ENCODE results near the gene MALRD1. TPM values are rescaled to one million over a fixed set of nuclear protein-coding genes. Genes with fewer than 3 reads are reported as not detected.
A peak's percentile ranks its signal among the peaks of the same experiment; 100 is the strongest.

The MALRD1 gene
- total and polyA plus RNA-seq, 2 donors (not counting 1 experiment from before 2014, with no cell fraction given): 0.62 to 1.7 TPM

- Histone ChIP-seq H3K36me3 (ENCODE audit: control insufficient read depth, insufficient read depth, low read length) (no peaks in the 10 kb centered on the region), H3K9me3 (ENCODE audit: control insufficient read depth, insufficient read depth, low read depth, low read length) (no peaks in the 10 kb centered on the region), H3K79me2 (ENCODE audit: control insufficient read depth, insufficient read depth, low read length) (no peaks in the 10 kb centered on the region), H3K4me3 (replicated peaks in 1 of 4; ENCODE audit: control extremely low read depth in 1 of 4, insufficient read depth in 1 of 4, low read depth in 3 of 4, low read length in 4 of 4) (no peak overlapping the region), H2AFZ (ENCODE audit: low read length) (no peak overlapping the region), H3K4me2 (ENCODE audit: extremely low read depth, insufficient read depth, low read length) (no peak overlapping the region), H3K27ac (ENCODE audit: insufficient read depth, low read length) (no peak overlapping the region), H3K27me3 (ENCODE audit: control insufficient read depth, insufficient read depth, low read length) (no peaks in the 10 kb centered on the region), H3K4me1 (ENCODE audit: control insufficient read depth, extremely low read depth, insufficient read depth, low read length) (no peaks in the 10 kb centered on the region), H4K20me1 (ENCODE audit: control insufficient read depth, extremely low read depth, insufficient read depth, low read length) (no peaks in the 10 kb centered on the region), H3K9ac (ENCODE audit: insufficient read depth, low read length) (no peak overlapping the region)
- TF ChIP-seq CTCF (conservative IDR thresholded peaks at IDR 0.05 in 1 of 2, IDR thresholded peaks at IDR 0.05 in 1 of 2; ENCODE audit: low read depth in 1 of 2, low read length in 2 of 2) (peak in 1 of 2 donors; percentile 41), EZH2 (IDR thresholded peaks at IDR 0.05; ENCODE audit: low read length, missing control alignments) (no peak)
- peak in 1 of 2 donors; percentile 4 for DNase-seq (ENCODE audit: low read depth in 2 of 2)
These were observed 299.0 kb downstream of the MALRD1 start for GRCh38 chr10:19347621-19348020.

- Histone ChIP-seq H4K20me1 (ENCODE audit: control insufficient read depth, extremely low read depth, insufficient read depth, low read length) (no peaks in the 10 kb centered on the region), H3K36me3 (ENCODE audit: control insufficient read depth, insufficient read depth, low read length) (no peaks in the 10 kb centered on the region), H3K4me2 (ENCODE audit: extremely low read depth, insufficient read depth, low read length) (no peak overlapping the region), H3K4me1 (ENCODE audit: control insufficient read depth, extremely low read depth, insufficient read depth, low read length) (no peaks in the 10 kb centered on the region), H3K9me3 (ENCODE audit: control insufficient read depth, insufficient read depth, low read depth, low read length) (no peaks in the 10 kb centered on the region), H3K79me2 (ENCODE audit: control insufficient read depth, insufficient read depth, low read length) (no peaks in the 10 kb centered on the region), H3K27ac (ENCODE audit: insufficient read depth, low read length) (no peak overlapping the region), H2AFZ (ENCODE audit: low read length) (no peak overlapping the region), H3K27me3 (ENCODE audit: control insufficient read depth, insufficient read depth, low read length) (no peaks in the 10 kb centered on the region), H3K9ac (ENCODE audit: insufficient read depth, low read length) (no peak overlapping the region), H3K4me3 (replicated peaks in 1 of 4; ENCODE audit: control extremely low read depth in 1 of 4, insufficient read depth in 1 of 4, low read depth in 3 of 4, low read length in 4 of 4) (no peak overlapping the region)
- TF ChIP-seq CTCF (conservative IDR thresholded peaks at IDR 0.05 in 1 of 2, IDR thresholded peaks at IDR 0.05 in 1 of 2; ENCODE audit: low read depth in 1 of 2, low read length in 2 of 2) (no peak), EZH2 (IDR thresholded peaks at IDR 0.05; ENCODE audit: low read length, missing control alignments) (no peak)
- no peak for DNase-seq (ENCODE audit: low read depth in 2 of 2)
These were observed 318.6 kb downstream of the MALRD1 start for GRCh38 chr10:19367176-19367575.

- H3K4me2 ChIP-seq (ENCODE audit: extremely low read depth, insufficient read depth, low read length): no peak overlapping the region
- H3K9me3 ChIP-seq (ENCODE audit: control insufficient read depth, insufficient read depth, low read depth, low read length): no peaks in the 10 kb centered on the region
- H3K27me3 ChIP-seq (ENCODE audit: control insufficient read depth, insufficient read depth, low read length): no peaks in the 10 kb centered on the region
- no peak overlapping the region for H3K4me3 ChIP-seq (replicated peaks in 1 of 4; ENCODE audit: control extremely low read depth in 1 of 4, insufficient read depth in 1 of 4, low read depth in 3 of 4, low read length in 4 of 4)
- no peak for DNase-seq (ENCODE audit: low read depth in 2 of 2)
- H4K20me1 ChIP-seq (ENCODE audit: control insufficient read depth, extremely low read depth, insufficient read depth, low read length): no peaks in the 10 kb centered on the region
- H2AFZ ChIP-seq (ENCODE audit: low read length): no peak overlapping the region
- H3K9ac ChIP-seq (ENCODE audit: insufficient read depth, low read length): no peak overlapping the region
- no peaks in the 10 kb centered on the region for H3K4me1 ChIP-seq (ENCODE audit: control insufficient read depth, extremely low read depth, insufficient read depth, low read length)
- H3K27ac ChIP-seq (ENCODE audit: insufficient read depth, low read length): no peak overlapping the region
- no peaks in the 10 kb centered on the region for H3K36me3 ChIP-seq (ENCODE audit: control insufficient read depth, insufficient read depth, low read length)
- no peaks in the 10 kb centered on the region for H3K79me2 ChIP-seq (ENCODE audit: control insufficient read depth, insufficient read depth, low read length)
- no peak for TF ChIP-seq EZH2 (IDR thresholded peaks at IDR 0.05; ENCODE audit: low read length, missing control alignments)
- TF ChIP-seq CTCF (conservative IDR thresholded peaks at IDR 0.05 in 1 of 2, IDR thresholded peaks at IDR 0.05 in 1 of 2; ENCODE audit: low read depth in 1 of 2, low read length in 2 of 2): no peak
These were observed 325.4 kb downstream of the MALRD1 start for GRCh38 chr10:19373988-19374387.

All from fibroblast of lung (primary cell).